K562 (cell line): ENCODE data around the gene HSPB1. TPM values are rescaled to one million over a fixed set of nuclear protein-coding genes. Genes with fewer than 3 reads are reported as not detected.
A peak's percentile ranks its signal among the peaks of the same experiment; 100 is the strongest.
"Not testable (repeated sequence)": the region's sequence is repeated elsewhere in the genome, so short reads cannot be mapped to it uniquely, and the experiment has no call there.

Source experiments
- ATAC-seq: fragments of 200-7000 bp; cut with Tn5 transposase; 3 replicates; pipeline ENCODE4 v1.9.1; 2020; ENCODE audit warnings: moderate library complexity
- BruUV-seq: library from RNA; stranded (reverse); fragments of 400-500 nt; replicated peaks from 2 replicates; lab custom pipeline; 2021; lab: Mats Ljungman, UMichigan
- CTCF ChIA-PET: fragments of 300-600 bp; formaldehyde crosslinking; extraction: SDS; loops from one replicate; lab custom pipeline; 2021; ENCODE audit warnings: low intra/inter-chr PET ratio; lab: Yijun Ruan, JAX
- POLR2A ChIA-PET: fragments of 300-600, 350-650 bp; sonication (Branson Sonifier 250); formaldehyde crosslinking; extraction: SDS; loops from one replicate; lab custom pipeline; 2021; ENCODE audit warnings: antibody characterized with exemption, inconsistent platforms; lab: Yijun Ruan, JAX
- DNase-seq, 4 experiments: peaks; one replicate each; pipeline versions ENCODE4 v3.0.0 to v3.0.0-alpha.2; 2011 to 2018; ENCODE audit warnings: low spot score in 3 of 4, mixed read lengths in 3 of 4; ENCODE audit errors: extremely low read depth in 1 of 4
- FAIRE-seq: peaks from 2 replicates; lab custom pipeline; 2011; peaks lifted over from hg19 to GRCh38; lab: Jason Lieb, UNC
- H2AFZ ChIP-seq: 2 replicates; pipeline ENCODE4 v1.6.0; 2011; ENCODE audit warnings: low read depth, low read length, control low read depth, inconsistent platforms
- H3K27ac ChIP-seq: fragments of 200-600 bp; 3 replicates; pipeline ENCODE4 v1.8.0; 2011; ENCODE audit warnings: low read depth, mild to moderate bottlenecking, control low read depth, inconsistent platforms, low read length, moderate library complexity, mixed read lengths; ENCODE audit errors: extremely low read depth
- H3K27me3 ChIP-seq, 2 experiments: fragments of 300-600 bp in 1 of 2; 2 replicates in 1 of 2; 3 replicates in 1 of 2; pipeline versions ENCODE4 v1.6.0 to v1.8.0; 2011; ENCODE audit warnings: inconsistent platforms in 2 of 2, low read length in 2 of 2, mild to moderate bottlenecking in 1 of 2, mixed read lengths in 1 of 2, moderate library complexity in 1 of 2; ENCODE audit not compliant: control insufficient read depth in 2 of 2, insufficient read depth in 2 of 2
- H3K36me3 ChIP-seq: fragments of 300-600 bp; 3 replicates; pipeline ENCODE4 v1.8.0; 2011; ENCODE audit warnings: mild to moderate bottlenecking, low read length, inconsistent platforms; ENCODE audit not compliant: control insufficient read depth, insufficient read depth
- H3K4me1 ChIP-seq, 2 experiments: fragments of 200-600 bp in 1 of 2; replicated peaks in 1 of 2; 2 replicates in 1 of 2; 3 replicates in 1 of 2; pipeline versions ENCODE4 v1.5.1 to v1.8.0; 2011; ENCODE audit warnings: inconsistent platforms in 2 of 2, low read length in 2 of 2, mild to moderate bottlenecking in 1 of 2, mixed read lengths in 1 of 2, moderate library complexity in 1 of 2; ENCODE audit not compliant: control insufficient read depth in 2 of 2, insufficient read depth in 2 of 2
- H3K4me2 ChIP-seq: 2 replicates; pipeline ENCODE4 v1.6.1; 2011; ENCODE audit warnings: low read length, control low read depth, inconsistent platforms, mixed read lengths; ENCODE audit not compliant: insufficient read depth
- H3K4me3 ChIP-seq: fragments of 200-600 bp; sonication (generic), shearing (Covaris generic); 2 replicates; pipeline ENCODE4 v1.5.1; 2016; ENCODE audit warnings: control low read depth, inconsistent platforms
- H3K79me2 ChIP-seq: fragments of 200-600 bp; 3 replicates; pipeline ENCODE4 v1.8.0; 2011; ENCODE audit warnings: low read length, inconsistent platforms; ENCODE audit not compliant: control insufficient read depth, insufficient read depth
- H3K9ac ChIP-seq, 2 experiments: 2 replicates each; pipeline versions ENCODE4 v1.6.0 to v1.6.1; 2011; ENCODE audit warnings: low read depth in 2 of 2, low read length in 2 of 2, control low read depth in 1 of 2, inconsistent platforms in 1 of 2, mild to moderate bottlenecking in 1 of 2, mixed read lengths in 1 of 2; ENCODE audit not compliant: insufficient read depth in 1 of 2
- H3K9me1 ChIP-seq: one replicate; pipeline ENCODE4 v1.6.0; 2011; ENCODE audit warnings: inconsistent platforms, mild to moderate bottlenecking, low read length, moderate library complexity; ENCODE audit not compliant: control insufficient read depth, insufficient read depth
- H3K9me3 ChIP-seq: replicated peaks from 2 replicates; pipeline ENCODE4 v1.5.1; 2011; ENCODE audit warnings: low read depth, low read length, inconsistent platforms; ENCODE audit not compliant: control insufficient read depth, insufficient read depth
- H4K20me1 ChIP-seq: replicated peaks from 2 replicates; pipeline ENCODE4 v1.6.1; 2011; ENCODE audit warnings: low read length, inconsistent platforms, mixed read lengths; ENCODE audit not compliant: control insufficient read depth, insufficient read depth
- ZNF121 ChIP-seq: sonication (generic); formaldehyde crosslinking; conservative IDR thresholded peaks from 2 replicates; pipeline ENCODE4 v1.8.0; 2022; ENCODE audit warnings: missing genetic modification reagents
- WGBS: fragments of 100-300 bp; shearing (Covaris generic); methylation state at CpG from one replicate; pipeline ENCODE4 v1.1.6; 2016; ENCODE audit warnings: low coverage, mixed read lengths; ENCODE audit not compliant: insufficient coverage; ENCODE audit errors: missing lambda C conversion rate; 5-methylcytosine and 5-hydroxymethylcytosine counted together
- in situ Hi-C: fragments of 300-500 bp; cut with MboI; formaldehyde crosslinking; loops from 4 replicates; pipeline ENCODE4 v1.15.0; 2018; ENCODE audit warnings: inconsistent platforms, mixed read lengths
- intact Hi-C: fragments of 100-400 bp; cut with micrococcal nuclease; formaldehyde crosslinking; loops from 2 replicates; pipeline ENCODE4 v1.14.2; 2022
- polyA plus RNA-seq, 8 experiments: library from polyadenylated mRNA; depleted of rRNA in 4 of 8; stranded (reverse) in 5 of 8; unstranded in 3 of 8; fragments of >200 nt; fragmentation: Nextera tagmentation in 2 of 8; fragmentation: Illumina TruSeq in 1 of 8; extraction: Ambion mirVana in 2 of 8; extraction: Trizol in 1 of 8; gene quantifications; 2 replicates each; pipeline versions ENCODE4 v1.2.1 to v1.2.3, GENCODE V29; 2011 to 2014; ENCODE audit warnings: inconsistent platforms in 1 of 8, missing spikeins in 1 of 8
- total RNA-seq, 7 experiments: library from RNA; depleted of rRNA in 6 of 7; stranded (reverse); fragments of >200 nt in 6 of 7; fragmentation: Illumina TruSeq in 2 of 7; extraction: Trizol in 2 of 7; gene quantifications; 2 replicates each; pipeline versions ENCODE4 v1.2.1 to v1.2.3, GENCODE V29; 2011 to 2021; ENCODE audit warnings: low replicate concordance in 1 of 7
- TF ChIP-seq, protein P1 (sequence below): sonication (generic); formaldehyde crosslinking; IDR thresholded peaks from 2 replicates; pipeline ENCODE4 v1.8.1; 2023; ENCODE audit warnings: mild to moderate bottlenecking, missing genetic modification reagents

Gene HSPB1
- total and polyA plus RNA-seq, 9 of the 15 experiments (the other 6 are each of a cell fraction or from before 2014, with no cell fraction given): 27.1 to 522 (median 138) TPM

DNA sequence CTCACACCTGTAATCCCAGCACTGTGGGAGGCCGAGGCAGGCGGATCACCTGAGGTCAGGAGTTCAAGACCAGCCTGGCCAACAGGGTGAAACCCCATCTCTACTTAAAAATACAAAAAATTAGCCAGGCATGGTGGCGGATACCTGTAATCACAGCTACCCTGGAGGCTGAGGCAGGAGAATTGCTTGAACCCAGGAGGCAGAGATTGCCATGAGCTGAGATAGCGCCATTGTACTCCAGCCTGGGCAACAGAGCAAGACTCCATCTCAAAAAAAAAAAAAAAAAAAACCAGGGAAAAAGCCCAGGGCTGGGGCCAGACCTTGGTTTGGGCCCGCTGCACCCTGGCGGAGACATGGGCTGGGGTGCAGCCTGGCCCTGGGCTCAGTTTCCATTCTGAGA lies 9.4 kb downstream of the HSPB1 start:
- not testable (repeated sequence) for H3K9me3 ChIP-seq, H3K79me2 ChIP-seq, ATAC-seq, H3K27ac ChIP-seq, FAIRE-seq, DNase-seq, BruUV-seq, H3K27me3 ChIP-seq
- H3K4me1 ChIP-seq: peaks cover 11 to 31% of the 10 kb centered on the region in 2 experiments; a peak in 4 of 5 replicates
- CTCF ChIA-PET: interaction anchor here (0.7 kb wide), 1 partner anchor 134 kb away, joined by 3 read pairs; no protein-coding TSS in a partner anchor
- intact Hi-C loops: loop anchor here (5.0 kb wide), 2 partner anchors 35 to 445 kb away; no protein-coding TSS in a partner anchor
- TF ChIP-seq ZNF121 (CRISPR knock-in tag): peak; percentile 67
- TF ChIP-seq, protein P1, sequence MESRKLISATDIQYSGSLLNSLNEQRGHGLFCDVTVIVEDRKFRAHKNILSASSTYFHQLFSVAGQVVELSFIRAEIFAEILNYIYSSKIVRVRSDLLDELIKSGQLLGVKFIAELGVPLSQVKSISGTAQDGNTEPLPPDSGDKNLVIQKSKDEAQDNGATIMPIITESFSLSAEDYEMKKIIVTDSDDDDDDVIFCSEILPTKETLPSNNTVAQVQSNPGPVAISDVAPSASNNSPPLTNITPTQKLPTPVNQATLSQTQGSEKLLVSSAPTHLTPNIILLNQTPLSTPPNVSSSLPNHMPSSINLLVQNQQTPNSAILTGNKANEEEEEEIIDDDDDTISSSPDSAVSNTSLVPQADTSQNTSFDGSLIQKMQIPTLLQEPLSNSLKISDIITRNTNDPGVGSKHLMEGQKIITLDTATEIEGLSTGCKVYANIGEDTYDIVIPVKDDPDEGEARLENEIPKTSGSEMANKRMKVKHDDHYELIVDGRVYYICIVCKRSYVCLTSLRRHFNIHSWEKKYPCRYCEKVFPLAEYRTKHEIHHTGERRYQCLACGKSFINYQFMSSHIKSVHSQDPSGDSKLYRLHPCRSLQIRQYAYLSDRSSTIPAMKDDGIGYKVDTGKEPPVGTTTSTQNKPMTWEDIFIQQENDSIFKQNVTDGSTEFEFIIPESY (CRISPR knock-in tag): peak; percentile 80
- TF ChIP-seq, all 486 proteins: peak for 2; not testable (repeated sequence) for 484
- POLR2A ChIA-PET: interaction anchor here (0.9 kb wide), 1 partner anchor 49 kb away, joined by 4 read pairs; no protein-coding TSS in a partner anchor
- not testable (repeated sequence) for H3K4me2 ChIP-seq, H3K9me1 ChIP-seq, H3K4me3 ChIP-seq, H2AFZ ChIP-seq, H3K36me3 ChIP-seq, H4K20me1 ChIP-seq, H3K9ac ChIP-seq
- in situ Hi-C loops: loop anchor here (5.0 kb wide), 1 partner anchor 135 kb away; no protein-coding TSS in a partner anchor
- 75% methylated on average over 6 of the region's 6 CpGs for WGBS
